GM18526 (cell line): ENCODE measurements around the gene NCDN.

Experiments
- POLR2A ChIP-seq: IDR thresholded peaks from 3 replicates; pipeline ENCODE4 v1.6.1; 2011; ENCODE audit not compliant: insufficient read length; ENCODE audit errors: extremely low read depth

The NCDN gene

DNA sequence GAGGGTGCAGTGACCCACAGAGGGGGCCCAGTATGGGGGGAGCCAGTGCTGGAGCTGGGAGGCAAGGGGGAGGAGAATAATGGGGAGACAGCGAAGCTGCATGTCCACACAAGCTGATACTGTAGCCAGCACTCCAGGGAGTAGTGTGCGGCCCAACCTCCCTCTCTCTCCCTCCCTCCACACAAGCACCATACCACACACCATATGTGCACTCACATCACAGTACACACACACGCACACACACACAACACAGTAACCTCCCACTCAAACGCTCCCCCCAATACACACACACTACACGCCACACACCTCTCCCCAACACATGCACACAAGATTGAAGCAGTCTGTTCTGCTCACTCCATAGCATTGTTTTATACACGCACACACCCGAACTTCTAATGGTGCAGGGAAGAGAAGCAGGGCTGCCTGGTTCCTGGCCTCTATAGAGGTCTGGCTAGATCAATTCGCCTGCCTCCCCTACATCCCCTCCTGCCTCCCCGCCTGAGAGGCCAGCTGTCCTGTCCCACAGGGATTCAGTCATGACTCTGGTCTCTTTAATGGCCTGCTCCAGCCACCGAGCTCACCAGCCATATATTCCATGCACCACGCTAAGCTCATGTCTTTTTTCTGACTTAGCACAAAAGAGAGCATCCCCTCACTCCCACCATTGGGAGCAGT, 3.8 kb downstream of the NCDN start:
- TF ChIP-seq POLR2A: no peak

GRCh38 chr1:35561972-35562680, 4.5 kb downstream of the NCDN start:
- no peak for TF ChIP-seq POLR2A

GRCh38 chr1:35563166-35563565, 5.6 kb downstream of the NCDN start:
- TF ChIP-seq POLR2A: no peak

DNA sequence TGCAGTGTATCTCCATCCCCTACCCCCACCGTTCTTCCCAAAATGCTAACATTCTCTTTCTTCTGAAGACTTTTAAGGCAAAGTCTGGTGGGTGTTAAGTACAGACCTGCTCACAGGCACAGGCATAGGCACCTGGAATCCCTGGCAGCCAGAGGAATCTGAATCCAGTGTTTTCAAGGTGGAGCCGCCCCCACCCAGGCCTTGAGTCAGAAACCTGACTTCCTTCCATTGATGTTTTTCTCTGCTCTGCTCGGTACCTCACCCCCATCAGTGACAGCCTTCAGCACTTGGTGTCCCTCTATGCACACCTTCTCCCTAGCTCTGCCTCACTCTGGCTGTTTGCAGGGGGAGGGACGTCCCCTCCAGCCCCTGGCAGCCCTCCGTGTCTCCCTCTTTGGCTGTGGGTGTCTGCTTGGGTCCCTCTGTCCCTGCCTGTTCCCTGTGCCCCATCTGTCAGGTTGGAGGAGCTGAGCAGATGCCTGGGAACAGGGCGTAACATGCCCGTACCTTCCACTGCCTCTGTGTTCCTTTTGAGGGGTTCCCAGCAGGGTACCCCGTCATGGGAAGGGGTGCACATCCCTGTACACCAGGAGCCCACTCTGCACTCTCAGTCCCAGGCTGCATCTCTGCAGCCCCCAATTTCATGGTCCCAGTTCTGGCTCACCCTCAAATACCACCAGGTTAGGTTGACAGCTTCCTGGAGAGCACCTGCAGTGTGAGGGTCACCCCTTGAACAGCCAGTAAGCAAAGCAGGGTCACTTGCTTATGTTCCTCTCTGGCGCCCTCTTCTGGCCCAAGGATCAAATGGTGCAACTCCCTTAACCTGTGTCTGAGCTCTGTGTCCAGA, 6.7 kb downstream of the NCDN start:
- TF ChIP-seq POLR2A: no peak

GRCh38 chr1:35564884-35565741, 7.5 kb downstream of the NCDN start:
- TF ChIP-seq POLR2A: no peak

DNA sequence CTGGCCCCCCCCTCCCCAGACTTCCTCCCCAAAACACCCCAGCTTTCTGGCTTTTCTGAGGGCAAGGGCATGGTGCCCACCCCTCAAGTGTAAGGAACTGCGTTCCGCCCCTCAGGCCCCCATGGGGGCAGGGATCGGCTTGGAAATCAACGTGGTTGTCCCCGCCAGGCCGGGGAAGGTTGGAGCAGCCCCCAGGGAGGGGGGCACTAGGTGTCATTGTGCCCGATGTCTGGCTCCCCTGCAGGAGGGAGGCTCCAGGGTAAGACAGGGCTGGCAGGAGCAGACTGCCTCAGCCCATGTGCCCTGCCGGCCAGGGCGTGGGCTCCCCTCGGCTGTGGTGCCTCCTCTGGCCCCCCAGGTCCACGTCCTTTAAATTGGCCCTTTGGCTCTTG, 8.1 kb downstream of the NCDN start:
- no peak for TF ChIP-seq POLR2A

DNA sequence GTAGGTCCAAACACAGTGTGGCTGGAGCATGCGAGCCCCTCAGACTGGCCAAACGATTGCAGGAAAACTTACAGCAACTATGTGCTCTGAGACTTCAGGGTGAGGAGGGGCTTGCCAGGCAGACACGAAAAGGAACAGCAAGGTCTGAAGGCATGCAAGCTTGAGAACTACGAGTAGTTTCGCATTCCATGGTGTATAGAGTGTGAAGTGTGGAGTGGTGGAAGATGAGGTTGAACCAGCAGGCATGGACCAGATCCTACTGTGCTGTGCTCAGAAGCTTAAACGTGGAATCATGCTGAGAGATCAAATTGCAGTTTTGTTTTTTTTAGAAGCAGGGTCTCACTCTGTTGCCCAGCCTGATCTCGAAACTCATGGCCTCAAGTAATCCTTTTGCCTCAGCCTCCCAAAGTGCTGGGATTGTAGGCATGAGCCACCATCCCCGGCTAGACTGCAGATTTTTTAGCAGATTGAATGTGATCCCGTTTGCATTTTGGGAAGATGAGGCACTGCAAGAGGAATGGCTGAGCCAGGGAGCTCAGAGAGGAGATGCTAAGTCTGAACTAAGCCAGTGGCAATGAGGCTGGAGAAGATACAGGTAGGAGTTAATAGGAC, 10.5 kb downstream of the NCDN start:
- TF ChIP-seq POLR2A: no peak

DNA sequence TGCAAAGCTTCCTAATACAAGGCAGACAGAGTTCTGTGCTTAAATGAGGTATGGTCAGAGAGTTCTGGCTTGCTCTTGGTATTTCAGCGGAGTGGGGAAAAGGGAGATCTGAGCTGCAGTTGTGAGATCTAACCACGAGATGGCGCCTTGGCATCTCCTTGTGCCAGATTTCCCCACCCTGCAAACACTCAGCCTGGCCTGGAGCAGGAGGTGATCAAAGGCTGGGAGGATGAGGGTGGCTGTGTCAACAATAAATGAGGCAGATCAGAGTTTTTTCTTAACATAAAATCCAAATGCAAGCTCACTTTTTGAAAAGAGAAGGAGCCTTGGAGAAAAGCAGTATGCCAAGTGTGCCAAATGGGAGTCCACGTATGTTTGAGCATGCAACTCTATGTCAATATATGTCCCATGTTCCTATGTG, 11.4 kb downstream of the NCDN start:
- no peak for TF ChIP-seq POLR2A

DNA sequence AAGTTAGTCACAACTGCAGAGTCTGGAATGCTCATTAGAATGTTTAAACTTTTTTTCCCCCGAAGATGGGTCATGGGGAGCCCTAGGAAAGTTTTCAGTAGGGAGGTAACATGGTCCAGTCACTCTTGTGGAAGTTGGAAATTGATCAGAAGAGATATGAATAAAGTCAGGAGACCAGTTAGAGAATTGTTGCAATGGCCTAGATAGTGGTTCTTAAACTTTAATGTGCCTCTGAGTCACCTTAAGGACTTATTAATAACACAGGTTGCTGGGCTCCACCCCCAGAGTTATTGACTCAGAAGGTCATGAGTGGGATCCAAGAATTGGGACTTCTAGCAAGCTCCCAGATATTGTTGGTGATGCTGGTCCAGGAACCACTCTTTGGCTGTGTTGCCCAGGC, 12.3 kb downstream of the NCDN start:
- no peak for TF ChIP-seq POLR2A

DNA sequence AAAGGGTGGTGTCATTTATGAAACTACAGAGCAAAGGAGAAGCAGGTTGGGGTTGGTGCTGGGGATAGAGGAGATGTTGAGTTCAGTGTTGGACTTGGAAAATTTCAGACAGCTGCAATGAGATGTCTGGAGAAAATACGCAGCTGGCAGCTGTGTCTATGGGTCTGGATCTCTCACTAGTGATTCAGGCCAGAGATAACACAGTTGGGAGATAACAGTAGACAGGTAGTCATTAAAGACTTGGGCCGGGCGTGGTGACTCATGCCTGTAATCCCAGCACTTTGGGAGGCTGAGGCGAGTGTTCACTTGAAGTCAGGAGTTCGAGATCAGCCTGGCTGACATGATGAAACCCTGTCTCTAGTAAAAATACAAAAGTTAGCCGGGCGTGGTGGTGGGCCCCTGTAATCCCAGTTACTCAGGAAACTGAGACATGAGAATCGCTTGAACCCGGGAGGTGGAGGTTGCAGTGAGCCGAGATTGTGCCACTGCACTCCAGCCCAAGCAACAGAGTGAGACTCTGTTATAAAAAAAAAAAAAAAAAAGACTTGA, 13.1 kb downstream of the NCDN start:
- TF ChIP-seq POLR2A: no peak

DNA sequence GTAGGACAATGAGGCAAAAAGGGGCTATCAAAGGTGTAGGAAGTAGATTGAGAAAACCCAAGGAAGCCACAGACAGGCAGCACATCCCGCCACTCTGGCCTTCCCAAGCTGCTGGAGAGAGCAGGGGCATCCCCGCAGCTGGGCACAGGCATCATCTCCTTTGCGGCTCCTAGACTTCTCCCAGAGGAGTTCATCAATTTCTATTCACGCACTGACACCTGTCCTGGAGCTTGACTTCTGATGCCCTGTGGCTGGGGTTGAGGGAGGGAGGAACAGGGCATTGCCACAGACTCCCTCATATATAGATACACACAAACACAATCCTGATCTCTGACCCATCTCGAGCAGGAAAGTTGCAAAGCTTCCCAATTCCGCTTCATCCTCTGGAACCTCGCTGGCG, 13.7 kb downstream of the NCDN start:
- TF ChIP-seq POLR2A: no peak

DNA sequence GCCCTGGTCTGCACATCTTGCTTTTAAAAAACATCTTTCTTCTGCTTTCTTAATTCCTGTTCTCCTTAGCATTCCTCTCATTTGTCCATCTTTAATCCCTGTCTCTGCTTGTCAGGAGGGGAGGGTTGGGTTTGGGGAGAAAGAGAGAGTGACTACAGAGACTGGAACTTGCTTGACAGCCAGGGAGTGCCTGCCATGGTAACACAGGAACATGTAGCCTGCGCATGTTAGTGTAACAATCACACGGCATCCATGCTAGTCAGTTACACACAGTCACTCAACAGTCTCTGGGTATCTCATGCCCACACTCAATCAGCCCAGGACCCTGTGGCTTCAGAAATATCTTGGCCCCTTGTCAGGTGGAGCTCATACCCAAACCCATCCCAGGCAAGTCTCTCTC, 14.7 kb downstream of the NCDN start:
- no peak for TF ChIP-seq POLR2A

DNA sequence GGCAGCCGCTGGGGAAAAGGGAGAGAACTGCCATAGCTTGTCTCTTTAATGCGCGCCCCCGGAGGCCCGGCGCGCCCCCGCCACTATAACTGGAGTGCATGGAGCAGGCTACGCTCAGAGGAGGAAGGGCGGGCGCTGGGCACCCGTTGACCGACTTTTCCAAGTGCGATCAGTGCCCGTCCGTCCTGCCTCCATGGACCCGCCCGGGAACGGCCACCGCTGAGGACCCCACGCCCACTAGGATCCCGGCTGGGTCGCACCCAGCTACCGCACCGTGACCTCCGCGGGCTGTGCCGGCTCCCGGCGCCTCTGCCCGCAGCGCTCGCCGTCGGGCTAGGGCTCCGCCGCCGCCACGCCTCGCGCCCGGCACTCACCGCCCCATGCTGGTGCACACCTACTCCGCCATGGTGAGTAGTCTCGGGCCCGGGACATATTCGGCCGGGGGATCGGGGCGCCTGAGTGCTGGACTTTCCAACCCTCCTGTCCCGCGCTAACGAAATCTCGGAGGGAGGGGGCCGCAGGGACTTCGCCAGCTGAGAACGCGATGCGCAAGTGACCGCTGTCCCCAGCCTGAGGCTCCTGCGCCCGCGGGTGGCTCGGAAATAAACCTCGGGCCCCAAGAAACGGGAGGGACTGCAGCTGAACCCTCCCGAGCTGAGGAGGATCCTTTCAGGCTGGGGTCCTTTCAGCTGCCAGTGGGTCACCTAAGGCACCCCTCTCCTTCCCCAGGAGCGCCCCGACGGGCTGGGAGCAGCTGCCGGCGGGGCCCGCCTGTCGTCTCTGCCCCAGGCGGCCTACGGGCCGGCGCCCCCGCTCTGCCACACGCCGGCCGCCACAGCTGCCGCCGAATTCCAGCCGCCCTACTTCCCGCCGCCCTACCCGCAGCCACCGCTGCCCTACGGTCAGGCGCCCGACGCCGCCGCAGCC, 15.9 kb downstream of the NCDN start, which contains the start of gene TFAP2E:
Gene TFAP2E (plus strand): TSS at position 117 of the 927 bp plus-strand sequence. CDS start 264 bp downstream, at position 381.
- no peak for TF ChIP-seq POLR2A
